HUES6 (cell line): ENCODE results near the gene TMEM181.

Experiments used
- H3K27ac ChIP-seq: 2 replicates; pipeline ENCODE4 v1.7.0; 2013; ENCODE audit warnings: low read depth, mild to moderate bottlenecking, low read length, inconsistent platforms
- H3K27me3 ChIP-seq: 2 replicates; pipeline ENCODE4 v1.6.1; 2013; ENCODE audit warnings: low read length; ENCODE audit not compliant: control insufficient read depth, insufficient read depth
- H3K36me3 ChIP-seq: 2 replicates; pipeline ENCODE4 v1.6.1; 2013; ENCODE audit warnings: low read length; ENCODE audit not compliant: control insufficient read depth, insufficient read depth
- H3K4me1 ChIP-seq: 2 replicates; pipeline ENCODE4 v1.6.1; 2013; ENCODE audit warnings: low read length; ENCODE audit not compliant: control insufficient read depth, insufficient read depth
- H3K4me3 ChIP-seq: 2 replicates; pipeline ENCODE4 v1.5.1; 2013; ENCODE audit warnings: low read depth, low read length
- H3K9ac ChIP-seq: one replicate; pipeline ENCODE4 v1.6.1; 2013; ENCODE audit warnings: mild to moderate bottlenecking, low read length
- H3K9me3 ChIP-seq: 2 replicates; pipeline ENCODE4 v1.6.1; 2013; ENCODE audit warnings: low read depth, low read length; ENCODE audit not compliant: control insufficient read depth, insufficient read depth

Gene TMEM181

GRCh38 chr6:158574800-158575199, 14.9 kb downstream of the TMEM181 start:
- H3K4me3 ChIP-seq = no peak overlapping the region
- H3K9ac ChIP-seq = no peak overlapping the region
- H3K36me3 ChIP-seq = peaks cover 26% of the 10 kb centered on the region

DNA sequence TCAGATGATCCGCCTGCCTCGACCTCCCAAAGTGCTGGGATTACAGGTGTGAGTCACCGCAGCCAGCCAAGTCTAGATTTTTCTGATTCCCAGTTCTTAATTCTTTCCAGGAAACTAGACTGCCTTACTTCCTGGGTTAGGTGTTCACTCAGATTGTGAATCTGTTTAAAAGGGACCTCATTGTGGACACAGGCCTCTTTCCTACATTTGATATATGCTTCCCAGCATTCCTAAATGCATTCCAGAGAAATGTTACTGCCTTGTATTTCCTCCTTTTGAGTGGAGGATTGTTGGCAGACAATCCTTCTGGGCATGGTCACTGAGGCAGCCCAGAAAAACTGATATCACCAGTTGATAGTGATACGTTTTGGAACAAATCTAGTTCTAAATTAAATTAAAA, 15.7 kb downstream of the TMEM181 start:
- Histone ChIP-seq H3K36me3 (peaks cover 27% of the 10 kb centered on the region), H3K4me1 (peaks cover 13% of the 10 kb centered on the region), H3K9me3 (no peaks in the 10 kb centered on the region), H3K9ac (no peak overlapping the region), H3K27ac (no peak overlapping the region), H3K27me3 (no peaks in the 10 kb centered on the region), H3K4me3 (no peak overlapping the region)

More at GRCh38 chr6:158574800-158575199, 14.9 kb downstream of the TMEM181 start:
- no peak overlapping the region for H3K27ac ChIP-seq
- H3K4me1 ChIP-seq = peaks cover 13% of the 10 kb centered on the region
- no peaks in the 10 kb centered on the region for H3K9me3 ChIP-seq
- H3K27me3 ChIP-seq = no peaks in the 10 kb centered on the region

DNA sequence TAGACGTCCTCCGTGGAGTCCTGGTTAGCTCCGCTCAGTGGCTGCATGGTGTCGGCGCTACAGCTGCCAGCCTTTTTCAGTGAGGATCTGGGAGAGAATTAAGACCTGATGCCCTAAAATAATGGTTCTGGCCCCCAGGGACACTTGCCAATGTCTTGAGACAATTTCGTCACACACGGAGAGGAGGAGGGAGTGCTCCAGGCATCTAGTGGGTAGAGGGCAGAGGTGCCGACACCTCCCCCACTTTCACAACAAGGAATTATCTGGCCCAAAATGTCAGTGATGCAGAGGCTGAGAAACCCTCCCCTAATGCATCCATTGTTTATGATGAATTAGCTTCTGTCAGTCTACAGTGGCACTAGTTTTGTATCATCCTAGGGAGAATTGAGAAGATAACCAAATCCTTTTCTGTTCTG, 24.4 kb downstream of the TMEM181 start:
- no peak overlapping the region for H3K9ac ChIP-seq
- no peak overlapping the region for H3K27ac ChIP-seq
- H3K9me3 ChIP-seq = no peaks in the 10 kb centered on the region
- no peaks in the 10 kb centered on the region for H3K4me1 ChIP-seq
- peaks cover 74% of the 10 kb centered on the region for H3K36me3 ChIP-seq
- H3K27me3 ChIP-seq = no peaks in the 10 kb centered on the region
- H3K4me3 ChIP-seq = no peak overlapping the region

DNA sequence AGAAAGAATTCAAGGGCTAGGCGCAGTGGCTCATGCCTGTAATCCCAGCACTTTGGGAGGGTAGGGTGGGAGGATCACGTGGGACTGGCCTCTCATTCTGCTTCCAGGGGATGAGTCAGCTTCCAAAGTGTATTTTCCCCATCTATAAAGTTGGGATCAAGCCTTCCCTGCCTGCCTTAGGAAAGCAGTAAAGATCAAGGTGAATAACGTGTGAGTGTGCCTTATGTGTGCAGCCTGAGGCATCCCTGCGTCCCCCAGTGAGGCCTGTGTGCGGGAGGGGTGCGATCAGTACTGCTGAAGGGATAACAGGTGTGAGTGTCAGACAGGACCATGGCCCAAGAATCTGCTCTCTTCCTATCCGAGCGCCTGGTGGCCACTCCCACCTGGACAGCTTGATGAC, 26.8 kb downstream of the TMEM181 start:
- no peak overlapping the region for H3K9ac ChIP-seq
- no peak overlapping the region for H3K4me3 ChIP-seq
- H3K27ac ChIP-seq = no peak overlapping the region
- H3K4me1 ChIP-seq = no peaks in the 10 kb centered on the region
- H3K27me3 ChIP-seq = no peaks in the 10 kb centered on the region
- peaks cover 87% of the 10 kb centered on the region for H3K36me3 ChIP-seq
- H3K9me3 ChIP-seq = no peaks in the 10 kb centered on the region

DNA sequence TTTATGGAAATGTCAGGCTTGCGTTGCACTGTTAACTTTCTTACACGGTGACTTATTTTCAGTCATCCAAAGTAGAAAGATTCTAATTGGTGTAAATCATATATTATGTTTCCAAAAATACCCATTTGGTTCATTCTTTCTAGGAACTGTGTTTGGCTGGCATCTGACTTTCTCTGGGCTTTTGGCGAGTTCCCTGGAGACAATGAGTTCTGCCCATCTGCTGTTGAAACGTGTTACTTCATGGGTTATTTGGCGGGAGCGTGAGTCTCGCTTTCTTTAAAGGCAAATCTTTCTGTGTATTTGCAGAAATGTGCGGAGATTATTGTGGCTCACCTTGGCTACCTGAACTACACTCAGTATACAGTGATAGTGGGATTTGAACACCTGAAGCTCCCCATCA, 29.5 kb downstream of the TMEM181 start:
- Histone ChIP-seq H3K9ac (no peak overlapping the region), H3K4me3 (no peak overlapping the region), H3K27me3 (no peaks in the 10 kb centered on the region), H3K9me3 (no peaks in the 10 kb centered on the region), H3K27ac (no peak overlapping the region), H3K36me3 (peaks cover 92% of the 10 kb centered on the region), H3K4me1 (no peaks in the 10 kb centered on the region)

GRCh38 chr6:158591134-158591809, 31.4 kb downstream of the TMEM181 start:
- H3K36me3 ChIP-seq = peaks cover 91% of the 10 kb centered on the region
- no peak overlapping the region for H3K27ac ChIP-seq
- no peak overlapping the region for H3K4me3 ChIP-seq
- no peaks in the 10 kb centered on the region for H3K27me3 ChIP-seq
- H3K9me3 ChIP-seq = no peaks in the 10 kb centered on the region
- no peaks in the 10 kb centered on the region for H3K4me1 ChIP-seq
- no peak overlapping the region for H3K9ac ChIP-seq

- Histone ChIP-seq H3K9ac (no peak overlapping the region), H3K4me3 (no peak overlapping the region), H3K36me3 (peaks cover 90% of the 10 kb centered on the region), H3K27me3 (no peaks in the 10 kb centered on the region), H3K27ac (no peak overlapping the region), H3K9me3 (no peaks in the 10 kb centered on the region), H3K4me1 (no peaks in the 10 kb centered on the region)
Measured at GRCh38 chr6:158591810-158592209, 31.9 kb downstream of the TMEM181 start.

GRCh38 chr6:158593670-158594069, 33.8 kb downstream of the TMEM181 start:
- no peaks in the 10 kb centered on the region for H3K4me1 ChIP-seq
- no peak overlapping the region for H3K4me3 ChIP-seq
- H3K27me3 ChIP-seq = no peaks in the 10 kb centered on the region
- H3K9me3 ChIP-seq = no peaks in the 10 kb centered on the region
- H3K27ac ChIP-seq = no peak overlapping the region
- H3K36me3 ChIP-seq = peaks cover 86% of the 10 kb centered on the region
- H3K9ac ChIP-seq = no peak overlapping the region

- no peaks in the 10 kb centered on the region for H3K9me3 ChIP-seq
- no peak overlapping the region for H3K9ac ChIP-seq
- no peak overlapping the region for H3K27ac ChIP-seq
- H3K4me1 ChIP-seq = no peaks in the 10 kb centered on the region
- peaks cover 84% of the 10 kb centered on the region for H3K36me3 ChIP-seq
- no peaks in the 10 kb centered on the region for H3K27me3 ChIP-seq
- H3K4me3 ChIP-seq = no peak overlapping the region
Measured at GRCh38 chr6:158595223-158595622, 35.3 kb downstream of the TMEM181 start.

GRCh38 chr6:158596861-158597260, 37.0 kb downstream of the TMEM181 start:
- Histone ChIP-seq H3K36me3 (peaks cover 74% of the 10 kb centered on the region), H3K27me3 (no peaks in the 10 kb centered on the region), H3K9me3 (no peaks in the 10 kb centered on the region), H3K4me1 (no peaks in the 10 kb centered on the region), H3K27ac (no peak overlapping the region), H3K4me3 (no peak overlapping the region), H3K9ac (no peak overlapping the region)

- no peak overlapping the region for H3K27ac ChIP-seq
- H3K9me3 ChIP-seq = no peaks in the 10 kb centered on the region
- H3K4me1 ChIP-seq = no peaks in the 10 kb centered on the region
- H3K4me3 ChIP-seq = no peak overlapping the region
- no peak overlapping the region for H3K9ac ChIP-seq
- H3K36me3 ChIP-seq = peaks cover 69% of the 10 kb centered on the region
- H3K27me3 ChIP-seq = no peaks in the 10 kb centered on the region
Measured at GRCh38 chr6:158597565-158597964, 37.7 kb downstream of the TMEM181 start.
